Progenitor cell of endocrine pancreas (in vitro differentiated cells): Measurements from ENCODE around the gene RAD51D. TPM values are rescaled to one million over a fixed set of nuclear protein-coding genes. Genes with fewer than 3 reads are reported as not detected.

Experiments
- DNase-seq: peaks from one replicate; pipeline ENCODE4 v3.0.0; 2021; ENCODE audit warnings: low spot score; ENCODE audit not compliant: unreplicated experiment
- H3K27ac Mint-ChIP-seq: 2 replicates; pipeline ENCODE4 v1.8.0; 2021; ENCODE audit warnings: mild to moderate bottlenecking, moderate library complexity, mixed read lengths
- H3K27me3 Mint-ChIP-seq: 2 replicates; pipeline ENCODE4 v1.8.0; 2021; ENCODE audit warnings: mixed read lengths
- H3K36me3 Mint-ChIP-seq: 2 replicates; pipeline ENCODE4 v1.8.0; 2022; ENCODE audit warnings: mixed read lengths; ENCODE audit not compliant: insufficient read depth
- H3K4me1 Mint-ChIP-seq: 2 replicates; pipeline ENCODE4 v1.8.0; 2021; ENCODE audit warnings: low read depth, mixed read lengths
- H3K4me3 Mint-ChIP-seq: 2 replicates; pipeline ENCODE4 v1.8.0; 2021; ENCODE audit warnings: low read depth, mild to moderate bottlenecking, moderate library complexity, mixed read lengths
- H3K9me3 Mint-ChIP-seq: 2 replicates; pipeline ENCODE4 v1.8.0; 2021; ENCODE audit warnings: low read depth, mixed read lengths
- CTCF ChIP-seq: fragments of 200-600 bp; sonication (generic); IDR thresholded peaks from one replicate; pipeline ENCODE4 v1.5.0; 2021; ENCODE audit warnings: antibody characterized with exemption, mild to moderate bottlenecking; ENCODE audit not compliant: unreplicated experiment
- total RNA-seq: library from RNA; stranded (reverse); gene quantifications from 2 replicates; pipeline ENCODE4 v1.2.1, GENCODE V29; 2021

The RAD51D gene
- total RNA-seq, 1 donor from 2014 or later = 16.0 TPM

GRCh38 chr17:35132099-35132498 lies 12.4 kb upstream of the RAD51D start:
- Mint-ChIP-seq H3K9me3 (no peaks in the 10 kb centered on the region), H3K27ac (no peak overlapping the region), H3K4me1 (no peaks in the 10 kb centered on the region), H3K4me3 (no peak overlapping the region), H3K27me3 (no peaks in the 10 kb centered on the region), H3K36me3 (peaks cover 15% of the 10 kb centered on the region)
- TF ChIP-seq CTCF = no peak
- no peak for DNase-seq

- Mint-ChIP-seq H3K9me3 (no peaks in the 10 kb centered on the region), H3K4me3 (no peak overlapping the region), H3K36me3 (peaks cover 9% of the 10 kb centered on the region), H3K27ac (peak overlapping the region; percentile 62), H3K4me1 (no peaks in the 10 kb centered on the region), H3K27me3 (no peaks in the 10 kb centered on the region)
- no peak for DNase-seq
- TF ChIP-seq CTCF = no peak
Measured at GRCh38 chr17:35130392-35130791, 10.7 kb upstream of the RAD51D start.

- no peaks in the 10 kb centered on the region for H3K9me3 Mint-ChIP-seq
- no peak for DNase-seq
- no peaks in the 10 kb centered on the region for H3K27me3 Mint-ChIP-seq
- H3K4me3 Mint-ChIP-seq = no peak overlapping the region
- peaks cover 9% of the 10 kb centered on the region for H3K36me3 Mint-ChIP-seq
- no peak for TF ChIP-seq CTCF
- no peak overlapping the region for H3K27ac Mint-ChIP-seq
- H3K4me1 Mint-ChIP-seq = no peaks in the 10 kb centered on the region
Measured at GRCh38 chr17:35129973-35130351, 10.3 kb upstream of the RAD51D start.

GRCh38 chr17:35129154-35129972 lies 9.7 kb upstream of the RAD51D start:
- H3K36me3 Mint-ChIP-seq = peaks cover 9% of the 10 kb centered on the region
- H3K4me1 Mint-ChIP-seq = no peaks in the 10 kb centered on the region
- DNase-seq = no peak
- no peaks in the 10 kb centered on the region for H3K9me3 Mint-ChIP-seq
- no peak overlapping the region for H3K4me3 Mint-ChIP-seq
- no peaks in the 10 kb centered on the region for H3K27me3 Mint-ChIP-seq
- no peak for TF ChIP-seq CTCF
- no peak overlapping the region for H3K27ac Mint-ChIP-seq

GRCh38 chr17:35127751-35128514 lies 8.3 kb upstream of the RAD51D start:
- Mint-ChIP-seq H3K4me1 (no peaks in the 10 kb centered on the region), H3K9me3 (no peaks in the 10 kb centered on the region), H3K36me3 (peaks cover 2% of the 10 kb centered on the region), H3K4me3 (no peak overlapping the region), H3K27me3 (no peaks in the 10 kb centered on the region), H3K27ac (no peak overlapping the region)
- no peak for TF ChIP-seq CTCF
- no peak for DNase-seq
